ENCODE measurements around the gene RNF113B. TPM values are rescaled to one million over a fixed set of nuclear protein-coding genes. Genes with fewer than 3 reads are reported as not detected.

The RNF113B gene
- total and polyA plus RNA-seq, 2 experiments from 2014 or later = 0.94 TPM; not detected in 1

GRCh38 chr13:98181111-98181815 lies 4.2 kb upstream of the RNF113B start:
- no peaks in the 10 kb centered on the region for H3K36me3 ChIP-seq (replicated peaks; ENCODE audit: insufficient read depth, low read depth)
- H3K79me2 ChIP-seq = peaks cover 99% of the 10 kb centered on the region
- no peak overlapping the region for H3K27ac ChIP-seq
- H3K4me1 ChIP-seq (ENCODE audit: insufficient read depth) = no peaks in the 10 kb centered on the region
- H3K27me3 ChIP-seq = no peaks in the 10 kb centered on the region
- H3K9me2 ChIP-seq (replicated peaks; ENCODE audit: insufficient read depth) = no peaks in the 10 kb centered on the region
- TF ChIP-seq EZH2 (IDR thresholded peaks at IDR 0.05; ENCODE audit: borderline replicate concordance) = no peak
- TF ChIP-seq EZH2phosphoT487 (IDR thresholded peaks at IDR 0.05; ENCODE audit: low read depth, severe bottlenecking, unreplicated experiment) = no peak
- no peak for TF ChIP-seq CTCF (IDR thresholded peaks at IDR 0.05; ENCODE audit: poor library complexity)
- DNase-seq (ENCODE audit: low spot score) = no peak
- H3K9me3 ChIP-seq (ENCODE audit: low read depth) = no peaks in the 10 kb centered on the region
- 92% methylated on average over 7 of the region's 7 CpGs for WGBS (ENCODE audit: low lambda C conversion rate, missing lambda C conversion rate)
- H4K20me1 ChIP-seq (ENCODE audit: insufficient read depth, poor library complexity, severe bottlenecking) = peaks cover 5% of the 10 kb centered on the region
- H3K4me2 ChIP-seq = no peak overlapping the region
- H3K4me3 ChIP-seq = no peak overlapping the region
- no peak overlapping the region for H2AFZ ChIP-seq

- no peak for DNase-seq (ENCODE audit: low spot score)
- no peak overlapping the region for H3K27ac ChIP-seq
- H3K9me3 ChIP-seq (ENCODE audit: low read depth) = no peaks in the 10 kb centered on the region
- peaks cover 1% of the 10 kb centered on the region for H3K4me1 ChIP-seq (ENCODE audit: insufficient read depth)
- TF ChIP-seq EZH2phosphoT487 (IDR thresholded peaks at IDR 0.05; ENCODE audit: low read depth, severe bottlenecking, unreplicated experiment) (no peak), CTCF (IDR thresholded peaks at IDR 0.05; ENCODE audit: poor library complexity) (no peak), EZH2 (IDR thresholded peaks at IDR 0.05; ENCODE audit: borderline replicate concordance) (no peak)
- 77% methylated on average over 3 of the region's 3 CpGs for WGBS (ENCODE audit: low lambda C conversion rate, missing lambda C conversion rate)
- H3K36me3 ChIP-seq (replicated peaks; ENCODE audit: insufficient read depth, low read depth) = no peaks in the 10 kb centered on the region
- H3K4me3 ChIP-seq = no peak overlapping the region
- no peaks in the 10 kb centered on the region for H3K27me3 ChIP-seq
- H3K4me2 ChIP-seq = no peak overlapping the region
- peaks cover 99% of the 10 kb centered on the region for H3K79me2 ChIP-seq
- no peaks in the 10 kb centered on the region for H3K9me2 ChIP-seq (replicated peaks; ENCODE audit: insufficient read depth)
- peaks cover 3% of the 10 kb centered on the region for H4K20me1 ChIP-seq (ENCODE audit: insufficient read depth, poor library complexity, severe bottlenecking)
- no peak overlapping the region for H2AFZ ChIP-seq
Observed at GRCh38 chr13:98180092-98180491, 3.0 kb upstream of the RNF113B start.

- Histone ChIP-seq H3K27me3 (no peaks in the 10 kb centered on the region), H3K27ac (no peak overlapping the region), H3K4me2 (no peak overlapping the region), H3K79me2 (peaks cover 83% of the 10 kb centered on the region), H2AFZ (no peak overlapping the region), H3K9me2 (replicated peaks; ENCODE audit: insufficient read depth) (no peaks in the 10 kb centered on the region), H4K20me1 (ENCODE audit: insufficient read depth, poor library complexity, severe bottlenecking) (peaks cover 5% of the 10 kb centered on the region), H3K9me3 (ENCODE audit: low read depth) (no peaks in the 10 kb centered on the region), H3K4me3 (no peak overlapping the region), H3K4me1 (ENCODE audit: insufficient read depth) (peaks cover 42% of the 10 kb centered on the region), H3K36me3 (replicated peaks; ENCODE audit: insufficient read depth, low read depth) (no peaks in the 10 kb centered on the region)
- WGBS (ENCODE audit: low lambda C conversion rate, missing lambda C conversion rate) = 50% methylated on average over 3 of the region's 3 CpGs
- TF ChIP-seq CTCF (IDR thresholded peaks at IDR 0.05; ENCODE audit: poor library complexity) (no peak), EZH2phosphoT487 (IDR thresholded peaks at IDR 0.05; ENCODE audit: low read depth, severe bottlenecking, unreplicated experiment) (no peak), EZH2 (IDR thresholded peaks at IDR 0.05; ENCODE audit: borderline replicate concordance) (no peak)
- DNase-seq (ENCODE audit: low spot score) = no peak
Observed at GRCh38 chr13:98175823-98176222, 1.2 kb downstream of the RNF113B start.
